ELF-1 (cell line): ENCODE data around the gene EGFR.

Experiments used
- DNase-seq: peaks from one replicate; pipeline ENCODE4 v3.0.0-alpha.2; 2016; ENCODE audit warnings: low read depth, low spot score

EGFR gene

GRCh38 chr7:55210716-55211115 is 191.9 kb downstream of the EGFR start:
- no peak for DNase-seq

GRCh38 chr7:55211726-55212125 is 192.9 kb downstream of the EGFR start:
- peak; percentile 68 for DNase-seq

- no peak for DNase-seq
Measured at GRCh38 chr7:55212176-55212575, 193.4 kb downstream of the EGFR start.

- no peak for DNase-seq
Measured at GRCh38 chr7:55212838-55213237, 194.0 kb downstream of the EGFR start.

GRCh38 chr7:55214707-55215106 is 195.9 kb downstream of the EGFR start:
- no peak for DNase-seq

GRCh38 chr7:55223023-55223422 is 204.2 kb downstream of the EGFR start:
- no peak for DNase-seq

GRCh38 chr7:55224111-55224510 is 205.3 kb downstream of the EGFR start:
- DNase-seq: no peak

- no peak for DNase-seq
Measured at GRCh38 chr7:55224810-55225209, 206.0 kb downstream of the EGFR start.

GRCh38 chr7:55230014-55230413 is 211.2 kb downstream of the EGFR start:
- no peak for DNase-seq

- DNase-seq: no peak
Measured at GRCh38 chr7:55231736-55232280, 213.0 kb downstream of the EGFR start.

- no peak for DNase-seq
Measured at GRCh38 chr7:55233001-55233400, 214.2 kb downstream of the EGFR start.

GRCh38 chr7:55234408-55234807 is 215.6 kb downstream of the EGFR start:
- no peak for DNase-seq

GRCh38 chr7:55235115-55235514 is 216.3 kb downstream of the EGFR start:
- no peak for DNase-seq

- DNase-seq: no peak
Measured at GRCh38 chr7:55235801-55236200, 217.0 kb downstream of the EGFR start.

GRCh38 chr7:55236476-55236875 is 217.7 kb downstream of the EGFR start:
- DNase-seq: no peak

- DNase-seq: no peak
Measured at GRCh38 chr7:55237156-55237893, 218.5 kb downstream of the EGFR start.

- no peak for DNase-seq
Measured at GRCh38 chr7:55239406-55239805, 220.6 kb downstream of the EGFR start.

GRCh38 chr7:55240418-55241142 is 221.8 kb downstream of the EGFR start:
- no peak for DNase-seq

GRCh38 chr7:55241958-55242357 is 223.1 kb downstream of the EGFR start:
- no peak for DNase-seq

GRCh38 chr7:55242613-55243012 is 223.8 kb downstream of the EGFR start:
- no peak for DNase-seq

- DNase-seq: no peak
Measured at GRCh38 chr7:55244006-55244745, 225.4 kb downstream of the EGFR start.

GRCh38 chr7:55245271-55245723 is 226.5 kb downstream of the EGFR start:
- DNase-seq: peak; percentile 17
